HepG2 (cell line): ENCODE results near the gene PSKH1. TPM values are rescaled to one million over a fixed set of nuclear protein-coding genes. Genes with fewer than 3 reads are reported as not detected.

Source experiments
- ADNP ChIP-seq: sonication (generic); formaldehyde crosslinking; IDR thresholded peaks from 2 replicates; pipeline ENCODE4 v1.4.0; 2020; ENCODE audit warnings: missing genetic modification reagents
- CC2D1A ChIP-seq: sonication (generic); formaldehyde crosslinking; IDR thresholded peaks from 2 replicates; pipeline ENCODE4 v1.8.1; 2023; ENCODE audit warnings: mild to moderate bottlenecking, missing genetic modification reagents
- HMG20A ChIP-seq: IDR thresholded peaks from 2 replicates; pipeline ENCODE4 v1.6.1; 2016; ENCODE audit warnings: borderline replicate concordance
- IRF2 ChIP-seq: IDR thresholded peaks from 2 replicates; pipeline ENCODE4 v1.6.1; 2018; ENCODE audit warnings: missing genetic modification reagents, missing compliant biosample characterization
- JUNB ChIP-seq: sonication (generic); formaldehyde crosslinking; IDR thresholded peaks from 2 replicates; pipeline ENCODE4 v1.8.0; 2022; ENCODE audit warnings: missing genetic modification reagents, mild to moderate bottlenecking, borderline replicate concordance
- MAF1 ChIP-seq: sonication (generic); formaldehyde crosslinking; IDR thresholded peaks from 2 replicates; pipeline ENCODE4 v1.5.0; 2020; ENCODE audit warnings: missing genetic modification reagents, borderline replicate concordance
- MXD4 ChIP-seq: IDR thresholded peaks from 2 replicates; pipeline ENCODE4 v1.6.1; 2016; ENCODE audit warnings: mild to moderate bottlenecking, missing biosample characterization, missing genetic modification reagents
- NR1H2 ChIP-seq: sonication (generic); formaldehyde crosslinking; IDR thresholded peaks from 2 replicates; pipeline ENCODE4 v1.8.1; 2022; ENCODE audit warnings: low read depth, missing genetic modification reagents, borderline replicate concordance
- PLSCR1 ChIP-seq: sonication (generic); formaldehyde crosslinking; IDR thresholded peaks from 2 replicates; pipeline ENCODE4 v1.5.0; 2020; ENCODE audit warnings: missing genetic modification reagents, mild to moderate bottlenecking, borderline replicate concordance
- SKI ChIP-seq: fragments of 450-650 bp; IDR thresholded peaks from one replicate; pipeline ENCODE4 v1.6.1; 2018; ENCODE audit warnings: mild to moderate bottlenecking; ENCODE audit not compliant: partially characterized antibody
- SRSF4 ChIP-seq: fragments of 200-400 bp; formaldehyde crosslinking; IDR thresholded peaks from one replicate; pipeline ENCODE4 v1.6.1; 2018; ENCODE audit warnings: mild to moderate bottlenecking, low read depth, low read length, moderate library complexity; ENCODE audit not compliant: poor library complexity, severe bottlenecking
- U2AF2 ChIP-seq: fragments of 200-400 bp; formaldehyde crosslinking; IDR thresholded peaks from 2 replicates; pipeline ENCODE4 v1.6.1; 2017; ENCODE audit warnings: low read depth, mild to moderate bottlenecking, low read length
- ZNF501 ChIP-seq: sonication (generic); formaldehyde crosslinking; IDR thresholded peaks from 2 replicates; pipeline ENCODE4 v1.5.1; 2020; ENCODE audit warnings: mild to moderate bottlenecking, moderate library complexity, missing genetic modification reagents
- ZNF512 ChIP-seq: sonication (generic); formaldehyde crosslinking; IDR thresholded peaks from 2 replicates; pipeline ENCODE4 v1.4.0; 2020; ENCODE audit warnings: mild to moderate bottlenecking, missing genetic modification reagents
- ZNF782 ChIP-seq: sonication (generic); formaldehyde crosslinking; IDR thresholded peaks from 2 replicates; pipeline ENCODE4 v1.4.0; 2020; ENCODE audit warnings: missing genetic modification reagents, mild to moderate bottlenecking, borderline replicate concordance
- ZNF839 ChIP-seq: sonication (generic); formaldehyde crosslinking; IDR thresholded peaks from 2 replicates; pipeline ENCODE4 v1.4.0; 2020; ENCODE audit warnings: missing genetic modification reagents, mild to moderate bottlenecking, borderline replicate concordance
- polyA plus RNA-seq, 8 experiments: library from polyadenylated mRNA; depleted of rRNA in 3 of 8; stranded (reverse) in 7 of 8; unstranded in 1 of 8; fragments of >200 nt; fragmentation: Illumina TruSeq in 4 of 8; extraction: Trizol in 4 of 8; gene quantifications; 2 replicates each; pipeline versions ENCODE4 v1.2.1 to v1.2.3, GENCODE V29; 2011 to 2016; ENCODE audit warnings: low read depth in 4 of 8, missing spikeins in 1 of 8, mixed read lengths in 1 of 8; ENCODE audit not compliant: insufficient read depth in 1 of 8
- total RNA-seq, 5 experiments: library from RNA; depleted of rRNA; stranded (reverse); fragments of >200 nt; fragmentation: Illumina TruSeq; extraction: Trizol; gene quantifications; 2 replicates each; pipeline ENCODE4 v1.2.3, GENCODE V29; 2016; ENCODE audit warnings: low read depth in 1 of 5
- TF ChIP-seq, protein P1 (sequence below): sonication (generic); formaldehyde crosslinking; IDR thresholded peaks from 2 replicates; pipeline ENCODE4 v1.8.0; 2022; ENCODE audit warnings: mild to moderate bottlenecking, missing genetic modification reagents, moderate library complexity
- TF ChIP-seq, protein P2 (sequence below): sonication (generic); formaldehyde crosslinking; IDR thresholded peaks from 2 replicates; pipeline ENCODE4 v1.5.0; 2020; ENCODE audit warnings: mild to moderate bottlenecking, missing genetic modification reagents, borderline replicate concordance

PSKH1 gene
- total and polyA plus RNA-seq, 2 of the 13 experiments (the other 11 are each of a cell fraction or from before 2014, with no cell fraction given), result 8.4 to 19.1 TPM

DNA sequence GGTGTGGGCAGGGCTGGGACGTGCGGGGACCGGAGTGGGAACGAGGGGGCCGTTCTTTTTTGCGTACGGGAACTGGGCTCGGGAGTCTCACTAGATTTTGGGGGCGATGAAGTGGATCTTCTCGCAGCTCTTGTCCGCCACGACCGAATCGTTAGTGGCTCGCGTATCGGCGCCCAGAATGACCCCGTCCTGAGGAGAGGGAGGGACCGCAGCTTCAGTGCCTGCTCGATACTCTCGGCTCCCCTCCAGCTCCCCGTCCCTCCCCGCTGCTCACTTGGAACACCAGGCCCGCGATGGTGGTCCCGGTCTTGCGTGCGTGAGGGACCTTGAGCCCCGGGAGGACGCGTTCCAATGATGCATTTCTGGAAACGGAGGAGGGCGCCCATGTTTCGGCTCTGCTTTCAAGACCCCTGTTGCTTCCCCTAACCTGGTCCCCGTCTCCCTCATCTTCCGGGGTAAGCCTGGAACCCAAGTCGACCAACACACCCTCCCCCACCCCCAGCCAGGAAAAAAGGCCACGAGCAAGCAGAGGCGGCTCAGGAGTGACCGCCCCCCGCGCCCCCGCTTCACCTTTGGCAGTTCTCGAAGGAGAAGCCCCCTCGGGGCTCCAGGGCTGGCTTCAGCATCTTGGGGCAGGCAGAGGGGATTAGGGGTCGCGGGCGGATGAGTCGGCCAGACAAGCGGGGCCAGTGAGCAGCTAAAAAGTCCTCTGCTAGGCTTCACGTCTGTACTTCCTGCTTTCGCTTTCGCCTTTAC, 43.2 kb downstream of the PSKH1 start, which contains the start of gene PSMB10 (continued):
- TF ChIP-seq SRSF4, result no peak
- TF ChIP-seq ZNF839 (CRISPR knock-in tag), result peak; percentile 82; the same call in 1 of the 2 replicates
- TF ChIP-seq JUNB (CRISPR knock-in tag), result no peak
- TF ChIP-seq ZNF782 (CRISPR knock-in tag), result peak; percentile 78
- TF ChIP-seq HMG20A (CRISPR knock-in tag), result no peak
- TF ChIP-seq ZNF512 (CRISPR knock-in tag), result 0 out of 2 replicates have a peak, but pooled peaks have one; percentile 30
- TF ChIP-seq MAF1 (CRISPR knock-in tag), result 0 out of 2 replicates have a peak, but pooled peaks have one; percentile 64
- no peak; the same call in 1 of the 2 replicates for TF ChIP-seq ZNF501 (CRISPR knock-in tag)
- TF ChIP-seq, protein P1, sequence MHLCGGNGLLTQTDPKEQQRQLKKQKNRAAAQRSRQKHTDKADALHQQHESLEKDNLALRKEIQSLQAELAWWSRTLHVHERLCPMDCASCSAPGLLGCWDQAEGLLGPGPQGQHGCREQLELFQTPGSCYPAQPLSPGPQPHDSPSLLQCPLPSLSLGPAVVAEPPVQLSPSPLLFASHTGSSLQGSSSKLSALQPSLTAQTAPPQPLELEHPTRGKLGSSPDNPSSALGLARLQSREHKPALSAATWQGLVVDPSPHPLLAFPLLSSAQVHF (CRISPR knock-in tag), result 0 out of 2 replicates have a peak, but pooled peaks have one; percentile 61
- TF ChIP-seq PLSCR1 (CRISPR knock-in tag), result no peak
- no peak for TF ChIP-seq SKI
- TF ChIP-seq ADNP (CRISPR knock-in tag), result no peak
- no peak for TF ChIP-seq CC2D1A
- TF ChIP-seq, protein P2, sequence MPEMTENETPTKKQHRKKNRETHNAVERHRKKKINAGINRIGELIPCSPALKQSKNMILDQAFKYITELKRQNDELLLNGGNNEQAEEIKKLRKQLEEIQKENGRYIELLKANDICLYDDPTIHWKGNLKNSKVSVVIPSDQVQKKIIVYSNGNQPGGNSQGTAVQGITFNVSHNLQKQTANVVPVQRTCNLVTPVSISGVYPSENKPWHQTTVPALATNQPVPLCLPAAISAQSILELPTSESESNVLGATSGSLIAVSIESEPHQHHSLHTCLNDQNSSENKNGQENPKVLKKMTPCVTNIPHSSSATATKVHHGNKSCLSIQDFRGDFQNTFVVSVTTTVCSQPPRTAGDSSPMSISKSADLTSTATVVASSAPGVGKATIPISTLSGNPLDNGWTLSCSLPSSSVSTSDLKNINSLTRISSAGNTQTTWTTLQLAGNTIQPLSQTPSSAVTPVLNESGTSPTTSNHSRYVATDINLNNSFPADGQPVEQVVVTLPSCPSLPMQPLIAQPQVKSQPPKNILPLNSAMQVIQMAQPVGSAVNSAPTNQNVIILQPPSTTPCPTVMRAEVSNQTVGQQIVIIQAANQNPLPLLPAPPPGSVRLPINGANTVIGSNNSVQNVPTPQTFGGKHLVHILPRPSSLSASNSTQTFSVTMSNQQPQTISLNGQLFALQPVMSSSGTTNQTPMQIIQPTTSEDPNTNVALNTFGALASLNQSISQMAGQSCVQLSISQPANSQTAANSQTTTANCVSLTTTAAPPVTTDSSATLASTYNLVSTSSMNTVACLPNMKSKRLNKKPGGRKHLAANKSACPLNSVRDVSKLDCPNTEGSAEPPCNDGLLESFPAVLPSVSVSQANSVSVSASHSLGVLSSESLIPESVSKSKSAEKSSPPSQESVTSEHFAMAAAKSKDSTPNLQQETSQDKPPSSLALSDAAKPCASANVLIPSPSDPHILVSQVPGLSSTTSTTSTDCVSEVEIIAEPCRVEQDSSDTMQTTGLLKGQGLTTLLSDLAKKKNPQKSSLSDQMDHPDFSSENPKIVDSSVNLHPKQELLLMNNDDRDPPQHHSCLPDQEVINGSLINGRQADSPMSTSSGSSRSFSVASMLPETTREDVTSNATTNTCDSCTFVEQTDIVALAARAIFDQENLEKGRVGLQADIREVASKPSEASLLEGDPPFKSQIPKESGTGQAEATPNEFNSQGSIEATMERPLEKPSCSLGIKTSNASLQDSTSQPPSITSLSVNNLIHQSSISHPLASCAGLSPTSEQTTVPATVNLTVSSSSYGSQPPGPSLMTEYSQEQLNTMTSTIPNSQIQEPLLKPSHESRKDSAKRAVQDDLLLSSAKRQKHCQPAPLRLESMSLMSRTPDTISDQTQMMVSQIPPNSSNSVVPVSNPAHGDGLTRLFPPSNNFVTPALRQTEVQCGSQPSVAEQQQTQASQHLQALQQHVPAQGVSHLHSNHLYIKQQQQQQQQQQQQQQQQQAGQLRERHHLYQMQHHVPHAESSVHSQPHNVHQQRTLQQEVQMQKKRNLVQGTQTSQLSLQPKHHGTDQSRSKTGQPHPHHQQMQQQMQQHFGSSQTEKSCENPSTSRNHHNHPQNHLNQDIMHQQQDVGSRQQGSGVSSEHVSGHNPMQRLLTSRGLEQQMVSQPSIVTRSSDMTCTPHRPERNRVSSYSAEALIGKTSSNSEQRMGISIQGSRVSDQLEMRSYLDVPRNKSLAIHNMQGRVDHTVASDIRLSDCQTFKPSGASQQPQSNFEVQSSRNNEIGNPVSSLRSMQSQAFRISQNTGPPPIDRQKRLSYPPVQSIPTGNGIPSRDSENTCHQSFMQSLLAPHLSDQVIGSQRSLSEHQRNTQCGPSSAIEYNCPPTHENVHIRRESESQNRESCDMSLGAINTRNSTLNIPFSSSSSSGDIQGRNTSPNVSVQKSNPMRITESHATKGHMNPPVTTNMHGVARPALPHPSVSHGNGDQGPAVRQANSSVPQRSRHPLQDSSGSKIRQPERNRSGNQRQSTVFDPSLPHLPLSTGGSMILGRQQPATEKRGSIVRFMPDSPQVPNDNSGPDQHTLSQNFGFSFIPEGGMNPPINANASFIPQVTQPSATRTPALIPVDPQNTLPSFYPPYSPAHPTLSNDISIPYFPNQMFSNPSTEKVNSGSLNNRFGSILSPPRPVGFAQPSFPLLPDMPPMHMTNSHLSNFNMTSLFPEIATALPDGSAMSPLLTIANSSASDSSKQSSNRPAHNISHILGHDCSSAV (CRISPR knock-in tag), result no peak
- no peak for TF ChIP-seq MXD4 (CRISPR knock-in tag)
- peak; percentile 58; the same call in 1 of the 2 replicates for TF ChIP-seq U2AF2
- TF ChIP-seq IRF2 (CRISPR knock-in tag), result peak; percentile 57; the same call in 1 of the 2 replicates
- TF ChIP-seq NR1H2, result no peak
